GM12878 (cell line): ENCODE measurements around the gene THAP5. TPM values are rescaled to one million over a fixed set of nuclear protein-coding genes. Genes with fewer than 3 reads are reported as not detected.

Experiments used
- ATAC-seq: fragments of 200-7000 bp; cut with Tn5 transposase; 3 replicates; pipeline ENCODE4 v1.9.1; 2020; ENCODE audit warnings: mild to moderate bottlenecking, moderate library complexity
- BruUV-seq: library from RNA; stranded (reverse); fragments of 400-500 nt; replicated peaks from 2 replicates; lab custom pipeline; 2021; lab: Mats Ljungman, UMichigan
- CTCF ChIA-PET: fragments of 300-600 bp; sonication (Branson Sonifier 250); formaldehyde crosslinking; extraction: SDS; loops from one replicate; lab custom pipeline; 2021; ENCODE audit warnings: inconsistent platforms; lab: Yijun Ruan, JAX
- POLR2A ChIA-PET: fragments of 350-600 bp; formaldehyde crosslinking; extraction: SDS; loops from one replicate; lab custom pipeline; 2021; ENCODE audit warnings: inconsistent platforms; lab: Charles Lee
- RAD21 ChIA-PET: fragments of 300-600 bp; sonication (Branson Sonifier 250); formaldehyde crosslinking; loops from one replicate; lab custom pipeline; 2023; ENCODE audit warnings: antibody characterized with exemption; ENCODE audit not compliant: unreplicated experiment; lab: Charles Lee
- SMC1A ChIA-PET: fragments of 300-600 bp; sonication (Branson Sonifier 250); formaldehyde crosslinking; loops from one replicate; lab custom pipeline; 2023; ENCODE audit not compliant: unreplicated experiment, uncharacterized antibody; lab: Charles Lee
- DNase-seq: peaks from one replicate; pipeline ENCODE4 v3.0.0-alpha.2; 2011; ENCODE audit warnings: low read depth, low spot score
- FAIRE-seq: peaks from 3 replicates; lab custom pipeline; 2011; peaks lifted over from hg19 to GRCh38; lab: Jason Lieb, UNC
- H2AFZ ChIP-seq: 2 replicates; pipeline ENCODE4 v1.6.0; 2011; ENCODE audit warnings: low read depth, low read length, control low read depth; ENCODE audit not compliant: control insufficient read depth
- H3K27ac ChIP-seq: 2 replicates; pipeline ENCODE4 v1.5.1; 2011; ENCODE audit warnings: control low read depth; ENCODE audit not compliant: control insufficient read depth, insufficient read depth
- H3K27me3 ChIP-seq, 2 experiments: replicated peaks in 1 of 2; 2 replicates each; pipeline versions ENCODE4 v1.6.0 to v1.6.1; 2011; ENCODE audit warnings: low read length in 1 of 2; ENCODE audit not compliant: control insufficient read depth in 2 of 2, insufficient read depth in 2 of 2
- H3K36me3 ChIP-seq, 2 experiments: 2 replicates each; pipeline ENCODE4 v1.5.1; 2011; ENCODE audit warnings: low read length in 1 of 2; ENCODE audit not compliant: control insufficient read depth in 2 of 2, insufficient read depth in 2 of 2
- H3K4me1 ChIP-seq: 2 replicates; pipeline ENCODE4 v1.6.1; 2011; ENCODE audit warnings: mild to moderate bottlenecking, low read length, moderate library complexity, mixed read lengths; ENCODE audit not compliant: control insufficient read depth, insufficient read depth
- H3K4me2 ChIP-seq: 2 replicates; pipeline ENCODE4 v1.6.0; 2011; ENCODE audit warnings: control low read depth; ENCODE audit not compliant: control insufficient read depth, insufficient read depth
- H3K4me3 ChIP-seq: fragments of 200-600 bp; sonication (generic); 2 replicates; pipeline ENCODE4 v1.5.1; 2016
- H3K79me2 ChIP-seq: 2 replicates; pipeline ENCODE4 v1.6.0; 2011; ENCODE audit warnings: low read length; ENCODE audit not compliant: control insufficient read depth, insufficient read depth
- H3K9ac ChIP-seq: 2 replicates; pipeline ENCODE4 v1.8.0; 2011; ENCODE audit warnings: low read length, control low read depth, mixed read lengths; ENCODE audit not compliant: control insufficient read depth, insufficient read depth
- H3K9me3 ChIP-seq: replicated peaks from 3 replicates; pipeline ENCODE4 v1.5.1; 2011; ENCODE audit warnings: mild to moderate bottlenecking, low read length; ENCODE audit not compliant: control insufficient read depth, insufficient read depth
- H4K20me1 ChIP-seq: 2 replicates; pipeline ENCODE4 v1.6.0; 2011; ENCODE audit not compliant: control insufficient read depth, insufficient read depth
- BRCA1 ChIP-seq: IDR thresholded peaks from 2 replicates; pipeline ENCODE4 v1.6.1; 2011; ENCODE audit warnings: low read depth, low read length, improper control_type of control experiment
- CHD1 ChIP-seq: IDR thresholded peaks from 2 replicates; pipeline ENCODE4 v1.6.1; 2012; ENCODE audit warnings: low read depth, low read length, improper control_type of control experiment
- FOXM1 ChIP-seq: IDR thresholded peaks from 2 replicates; pipeline ENCODE4 v1.6.1; 2012; ENCODE audit warnings: low read depth, mild to moderate bottlenecking, inconsistent platforms, low read length, moderate library complexity
- GATAD2B ChIP-seq: fragments of 450-650 bp; conservative IDR thresholded peaks from 2 replicates; pipeline ENCODE4 v1.6.1; 2017; ENCODE audit warnings: low read depth, mild to moderate bottlenecking, moderate library complexity
- HDAC6 ChIP-seq: fragments of 200-600 bp; sonication (generic); IDR thresholded peaks from one replicate; pipeline ENCODE4 v1.8.0; 2017; ENCODE audit warnings: antibody characterized with exemption; ENCODE audit not compliant: unreplicated experiment
- MEF2A ChIP-seq: IDR thresholded peaks from 2 replicates; pipeline ENCODE4 v1.6.1; 2011; ENCODE audit warnings: low read depth, mild to moderate bottlenecking, low read length, moderate library complexity; ENCODE audit not compliant: insufficient read depth
- MLLT1 ChIP-seq: fragments of 450-650 bp; IDR thresholded peaks from 2 replicates; pipeline ENCODE4 v1.6.1; 2016; ENCODE audit warnings: mild to moderate bottlenecking
- NFXL1 ChIP-seq: fragments of 450-650 bp; IDR thresholded peaks from 2 replicates; pipeline ENCODE4 v1.6.1; 2017; ENCODE audit warnings: antibody characterized with exemption, mild to moderate bottlenecking, borderline replicate concordance
- PAX8 ChIP-seq: fragments of 450-650 bp; IDR thresholded peaks from 2 replicates; pipeline ENCODE4 v1.6.1; 2017; ENCODE audit warnings: mild to moderate bottlenecking, moderate library complexity
- SUPT20H ChIP-seq: IDR thresholded peaks from 2 replicates; pipeline ENCODE4 v1.6.1; 2011; ENCODE audit warnings: low read depth, mild to moderate bottlenecking, low read length, moderate library complexity, borderline replicate concordance; ENCODE audit not compliant: control insufficient read depth
- WRNIP1 ChIP-seq: IDR thresholded peaks from 2 replicates; pipeline ENCODE4 v1.6.1; 2011; ENCODE audit warnings: low read depth, low read length, improper control_type of control experiment, borderline replicate concordance
- YY1 ChIP-seq: IDR thresholded peaks from 2 replicates; pipeline ENCODE4 v1.6.1; 2011; ENCODE audit warnings: low read depth, mild to moderate bottlenecking, low read length
- WGBS: methylation state at CpG from one replicate; pipeline ENCODE4 v1.1.6; 2016; ENCODE audit warnings: low lambda C conversion rate; ENCODE audit not compliant: insufficient replicate concordance, insufficient coverage; ENCODE audit errors: missing lambda C conversion rate; 5-methylcytosine and 5-hydroxymethylcytosine counted together
- in situ Hi-C: fragments of 300-500 bp; cut with MboI; formaldehyde crosslinking; loops from 9 replicates; pipeline ENCODE4 v1.14.3; 2018; ENCODE audit warnings: mixed read lengths
- intact Hi-C: fragments of 100-400 bp; cut with micrococcal nuclease; formaldehyde crosslinking; loops from one replicate; pipeline ENCODE4 v1.14.2; 2022; ENCODE audit not compliant: unreplicated experiment
- polyA plus RNA-seq, 11 experiments: library from polyadenylated mRNA; depleted of rRNA in 4 of 11; unstranded in 6 of 11; stranded (reverse) in 5 of 11; fragments of >200 nt; fragmentation: Nextera tagmentation in 4 of 11; fragmentation: Illumina TruSeq in 1 of 11; extraction: Ambion mirVana in 4 of 11; extraction: Trizol in 1 of 11; gene quantifications; 1 replicate in 1 of 11; 2 replicates in 10 of 11; pipeline versions ENCODE4 v1.2.1 to v1.2.3, GENCODE V29; 2011 to 2016; ENCODE audit warnings: inconsistent platforms in 2 of 11, missing spikeins in 2 of 11, low read depth in 1 of 11
- total RNA-seq, 4 experiments: library from RNA; depleted of rRNA in 3 of 4; stranded (reverse); fragments of >200 nt in 3 of 4; fragmentation: Illumina TruSeq in 1 of 4; extraction: Trizol in 1 of 4; gene quantifications; 2 replicates each; pipeline versions ENCODE4 v1.2.1 to v1.2.3, GENCODE V29; 2013 to 2021
- TF ChIP-seq, protein P1 (sequence below): fragments of 450-650 bp; IDR thresholded peaks from 2 replicates; pipeline ENCODE4 v1.6.1; 2018; ENCODE audit warnings: mild to moderate bottlenecking, low read depth, moderate library complexity; ENCODE audit not compliant: partially characterized antibody
- TF ChIP-seq, protein P2 (sequence below): fragments of 450-650 bp; IDR thresholded peaks from 2 replicates; pipeline ENCODE4 v1.6.1; 2014; ENCODE audit warnings: mild to moderate bottlenecking

THAP5 gene
- total and polyA plus RNA-seq, 10 of the 15 experiments (the other 5 are each of a cell fraction or from before 2014, with no cell fraction given) = 13.0 to 47.7 (median 24.2) TPM

- TF ChIP-seq, protein P1, sequence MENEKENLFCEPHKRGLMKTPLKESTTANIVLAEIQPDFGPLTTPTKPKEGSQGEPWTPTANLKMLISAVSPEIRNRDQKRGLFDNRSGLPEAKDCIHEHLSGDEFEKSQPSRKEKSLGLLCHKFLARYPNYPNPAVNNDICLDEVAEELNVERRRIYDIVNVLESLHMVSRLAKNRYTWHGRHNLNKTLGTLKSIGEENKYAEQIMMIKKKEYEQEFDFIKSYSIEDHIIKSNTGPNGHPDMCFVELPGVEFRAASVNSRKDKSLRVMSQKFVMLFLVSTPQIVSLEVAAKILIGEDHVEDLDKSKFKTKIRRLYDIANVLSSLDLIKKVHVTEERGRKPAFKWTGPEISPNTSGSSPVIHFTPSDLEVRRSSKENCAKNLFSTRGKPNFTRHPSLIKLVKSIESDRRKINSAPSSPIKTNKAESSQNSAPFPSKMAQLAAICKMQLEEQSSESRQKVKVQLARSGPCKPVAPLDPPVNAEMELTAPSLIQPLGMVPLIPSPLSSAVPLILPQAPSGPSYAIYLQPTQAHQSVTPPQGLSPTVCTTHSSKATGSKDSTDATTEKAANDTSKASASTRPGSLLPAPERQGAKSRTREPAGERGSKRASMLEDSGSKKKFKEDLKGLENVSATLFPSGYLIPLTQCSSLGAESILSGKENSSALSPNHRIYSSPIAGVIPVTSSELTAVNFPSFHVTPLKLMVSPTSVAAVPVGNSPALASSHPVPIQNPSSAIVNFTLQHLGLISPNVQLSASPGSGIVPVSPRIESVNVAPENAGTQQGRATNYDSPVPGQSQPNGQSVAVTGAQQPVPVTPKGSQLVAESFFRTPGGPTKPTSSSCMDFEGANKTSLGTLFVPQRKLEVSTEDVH = no peak
- TF ChIP-seq HDAC6 (no peak), NFXL1 (no peak), PAX8 (no peak), BRCA1 (no peak)
Measured at GRCh38 chr7:108604307-108605077, 35.0 kb upstream of the THAP5 start (continued).

- H3K27me3 ChIP-seq = peaks cover 0 to 2% of the 10 kb centered on the region in 2 experiments; a peak in 2 of 4 replicates
- no peak overlapping the region for H3K4me2 ChIP-seq
- ChIA-PET SMC1A (no interaction called here), POLR2A (no interaction called here), RAD21 (interaction anchor here (1.2 kb wide), 1 partner anchor 10 kb away, joined by 3 read pairs; no protein-coding TSS in a partner anchor), CTCF (interaction anchor here (1.1 kb wide), 1 partner anchor 10 kb away, joined by 3 read pairs; no protein-coding TSS in a partner anchor)
- H3K9ac ChIP-seq = no peak overlapping the region
- H2AFZ ChIP-seq = no peak overlapping the region
- H3K27ac ChIP-seq = no peak overlapping the region
- DNase-seq (no peak), ATAC-seq (no peak), FAIRE-seq (no peak)
- intact Hi-C loops (no loop called here), in situ Hi-C loops (no loop called here)
- no peaks in the 10 kb centered on the region for H4K20me1 ChIP-seq
- WGBS = 55% methylated on average over 8 of the region's 8 CpGs
- H3K79me2 ChIP-seq = no peaks in the 10 kb centered on the region
- no peaks in the 10 kb centered on the region for H3K36me3 ChIP-seq
- no peak overlapping the region for H3K4me3 ChIP-seq
- no peaks in the 10 kb centered on the region for H3K4me1 ChIP-seq
- no TSS peak for BruUV-seq
- H3K9me3 ChIP-seq = no peaks in the 10 kb centered on the region
- no peak for TF ChIP-seq FOXM1
- no peak for TF ChIP-seq WRNIP1
- no peak for TF ChIP-seq HDAC6
- no peak for TF ChIP-seq CHD1
- no peak for TF ChIP-seq MLLT1
- TF ChIP-seq MEF2A = no peak
- TF ChIP-seq, protein P2, sequence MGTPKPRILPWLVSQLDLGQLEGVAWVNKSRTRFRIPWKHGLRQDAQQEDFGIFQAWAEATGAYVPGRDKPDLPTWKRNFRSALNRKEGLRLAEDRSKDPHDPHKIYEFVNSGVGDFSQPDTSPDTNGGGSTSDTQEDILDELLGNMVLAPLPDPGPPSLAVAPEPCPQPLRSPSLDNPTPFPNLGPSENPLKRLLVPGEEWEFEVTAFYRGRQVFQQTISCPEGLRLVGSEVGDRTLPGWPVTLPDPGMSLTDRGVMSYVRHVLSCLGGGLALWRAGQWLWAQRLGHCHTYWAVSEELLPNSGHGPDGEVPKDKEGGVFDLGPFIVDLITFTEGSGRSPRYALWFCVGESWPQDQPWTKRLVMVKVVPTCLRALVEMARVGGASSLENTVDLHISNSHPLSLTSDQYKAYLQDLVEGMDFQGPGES = no peak
- TF ChIP-seq SUPT20H = no peak
- TF ChIP-seq GATAD2B = no peak
- TF ChIP-seq YY1 = no peak
Measured at GRCh38 chr7:108603656-108604306, 34.3 kb upstream of the THAP5 start.
